ENCODE measurements around the gene UBE2E1.
A peak's percentile ranks its signal among the peaks of the same experiment; 100 is the strongest.
"Not testable (repeated sequence)": the region's sequence is repeated elsewhere in the genome, so short reads cannot be mapped to it uniquely, and the experiment has no call there.

Gene UBE2E1

DNA sequence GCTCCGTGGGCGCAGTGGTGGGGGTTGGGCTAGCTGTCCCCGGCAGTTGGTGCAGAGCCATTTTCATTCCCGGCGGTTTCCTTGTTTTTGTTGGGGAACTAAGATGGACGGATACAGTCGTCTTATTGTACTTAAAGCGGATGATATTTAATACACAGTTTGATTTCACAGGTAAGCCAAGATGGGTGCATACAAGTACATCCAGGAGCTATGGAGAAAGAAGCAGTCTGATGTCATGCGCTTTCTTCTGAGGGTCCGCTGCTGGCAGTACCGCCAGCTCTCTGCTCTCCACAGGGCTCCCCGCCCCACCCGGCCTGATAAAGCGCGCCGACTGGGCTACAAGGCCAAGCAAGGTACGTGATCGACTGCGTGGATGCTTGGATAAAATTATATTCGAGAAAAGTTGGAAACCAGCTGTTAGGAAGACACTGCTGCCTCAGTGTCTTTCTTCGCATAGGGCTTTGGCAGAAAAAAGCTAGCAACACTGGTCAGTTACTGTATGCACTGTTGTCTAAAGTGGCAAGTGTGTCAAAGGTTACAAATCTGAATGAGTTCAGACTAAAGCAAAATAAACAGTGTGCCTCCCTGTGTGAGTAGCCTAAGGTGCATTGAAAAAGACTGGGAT is 112.0 kb downstream of the UBE2E1 start:
- peaks cover 2 to 35% (median 27%) of the 10 kb centered on the region in 5 donors for H3K4me1 ChIP-seq (ENCODE audit: control insufficient read depth in 5 of 5, insufficient read depth in 5 of 5, low read length in 5 of 5)
- not testable (repeated sequence) for H3K9me3 ChIP-seq (ENCODE audit: control insufficient read depth in 5 of 5, low read length in 5 of 5); H3K27me3 ChIP-seq (ENCODE audit: control insufficient read depth in 5 of 5, insufficient read depth in 4 of 5, low read length in 5 of 5)
- H3K4me3 ChIP-seq (ENCODE audit: low read depth in 1 of 5, low read length in 5 of 5): peak overlapping the region; percentile 91 to 99 (median 96)
- peaks cover 17 to 34% (median 23%) of the 10 kb centered on the region in 5 donors for H3K36me3 ChIP-seq (ENCODE audit: control insufficient read depth in 5 of 5, insufficient read depth in 5 of 5, low read length in 5 of 5)
- H3K9ac ChIP-seq (ENCODE audit: low read length in 5 of 5): peak overlapping the region; percentile 74 to 99 (median 88)
- H3K27ac ChIP-seq (ENCODE audit: low read depth, low read length): peak overlapping the region; percentile 92

DNA sequence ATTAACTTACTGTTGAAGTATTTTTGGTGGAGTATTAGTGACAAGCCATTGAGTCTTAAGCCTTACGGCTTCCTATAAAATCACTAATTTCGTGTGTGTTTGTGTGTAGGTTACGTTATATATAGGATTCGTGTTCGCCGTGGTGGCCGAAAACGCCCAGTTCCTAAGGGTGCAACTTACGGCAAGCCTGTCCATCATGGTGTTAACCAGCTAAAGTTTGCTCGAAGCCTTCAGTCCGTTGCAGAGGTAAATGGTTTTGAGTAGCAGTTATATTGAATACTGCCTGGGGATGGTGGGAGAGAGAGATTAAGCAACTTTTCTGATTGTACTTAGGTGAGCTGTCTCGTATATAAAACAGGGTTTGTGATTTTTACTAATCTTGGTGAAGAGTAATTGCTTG is 112.6 kb downstream of the UBE2E1 start:
- Histone ChIP-seq H3K9ac (ENCODE audit: low read length in 5 of 5) (peak overlapping the region in 4 of 5 donors; percentile 32 to 99 (median 90)), H3K27ac (ENCODE audit: low read depth, low read length) (peak overlapping the region; percentile 92)

DNA sequence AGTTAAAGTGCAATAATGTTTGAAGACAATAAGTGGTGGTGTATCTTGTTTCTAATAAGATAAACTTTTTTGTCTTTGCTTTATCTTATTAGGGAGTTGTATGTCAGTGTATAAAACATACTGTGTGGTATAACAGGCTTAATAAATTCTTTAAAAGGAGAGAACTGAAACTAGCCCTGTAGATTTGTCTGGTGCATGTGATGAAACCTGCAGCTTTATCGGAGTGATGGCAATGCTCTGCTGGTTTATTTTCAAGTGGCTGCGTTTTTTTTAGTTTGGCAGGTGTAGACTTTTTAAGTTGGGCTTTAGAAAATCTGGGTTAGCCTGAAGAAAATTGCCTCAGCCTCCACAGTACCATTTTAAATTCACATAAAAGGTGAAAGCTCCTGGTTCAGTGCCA is 113.9 kb downstream of the UBE2E1 start:
- Histone ChIP-seq H3K36me3 (ENCODE audit: control insufficient read depth in 5 of 5, insufficient read depth in 5 of 5, low read length in 5 of 5) (peaks cover 20 to 36% (median 26%) of the 10 kb centered on the region in 5 donors), H3K4me3 (ENCODE audit: low read depth in 1 of 5, low read length in 5 of 5) (no peak overlapping the region), H3K9me3 (ENCODE audit: control insufficient read depth in 5 of 5, low read length in 5 of 5) (no peaks in the 10 kb centered on the region)

More for the DNA sequence above, 112.6 kb downstream of the UBE2E1 start:
- peaks cover 2 to 35% (median 27%) of the 10 kb centered on the region in 5 donors for H3K4me1 ChIP-seq (ENCODE audit: control insufficient read depth in 5 of 5, insufficient read depth in 5 of 5, low read length in 5 of 5)
- peak overlapping the region; percentile 91 to 99 (median 96) for H3K4me3 ChIP-seq (ENCODE audit: low read depth in 1 of 5, low read length in 5 of 5)
- H3K36me3 ChIP-seq (ENCODE audit: control insufficient read depth in 5 of 5, insufficient read depth in 5 of 5, low read length in 5 of 5): peaks cover 17 to 36% (median 23%) of the 10 kb centered on the region in 5 donors
- H3K27me3 ChIP-seq (ENCODE audit: control insufficient read depth in 5 of 5, insufficient read depth in 4 of 5, low read length in 5 of 5); H3K9me3 ChIP-seq (ENCODE audit: control insufficient read depth in 5 of 5, low read length in 5 of 5): not testable (repeated sequence)

DNA sequence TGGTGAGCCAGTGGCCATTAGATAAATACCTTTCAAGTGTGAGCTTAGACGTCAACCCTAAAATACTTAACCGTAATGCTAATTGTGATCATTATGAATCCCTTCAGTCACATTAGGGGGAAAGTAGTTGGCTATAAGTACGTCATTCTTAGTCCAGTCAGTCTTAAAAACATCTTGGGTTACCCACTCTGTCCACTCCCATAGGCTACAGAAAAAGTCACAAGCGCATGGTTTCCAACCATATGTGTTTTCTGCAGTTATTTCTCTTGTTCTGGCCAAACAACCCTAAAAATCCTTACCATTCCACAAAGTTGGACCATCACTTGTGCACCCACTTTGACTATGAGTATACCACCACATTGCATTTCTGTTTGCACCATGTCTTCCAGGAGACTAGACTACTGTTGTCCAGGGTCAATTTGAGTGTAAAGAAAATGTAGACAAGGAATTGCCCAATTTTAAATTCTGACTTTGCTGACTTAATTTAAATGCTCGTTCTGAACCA is 114.4 kb downstream of the UBE2E1 start:
- Histone ChIP-seq H3K27me3 (ENCODE audit: control insufficient read depth in 5 of 5, insufficient read depth in 4 of 5, low read length in 5 of 5) (no peaks in the 10 kb centered on the region), H3K27ac (ENCODE audit: low read depth, low read length) (no peak overlapping the region), H3K36me3 (ENCODE audit: control insufficient read depth in 5 of 5, insufficient read depth in 5 of 5, low read length in 5 of 5) (peaks cover 20 to 36% (median 26%) of the 10 kb centered on the region in 5 donors), H3K4me3 (ENCODE audit: low read depth in 1 of 5, low read length in 5 of 5) (no peak overlapping the region), H3K4me1 (ENCODE audit: control insufficient read depth in 5 of 5, insufficient read depth in 5 of 5, low read length in 5 of 5) (peaks cover 2 to 32% (median 27%) of the 10 kb centered on the region in 5 donors), H3K9me3 (ENCODE audit: control insufficient read depth in 5 of 5, low read length in 5 of 5) (no peaks in the 10 kb centered on the region), H3K9ac (ENCODE audit: low read length in 5 of 5) (no peak overlapping the region)

More for the DNA sequence above, 113.9 kb downstream of the UBE2E1 start:
- Histone ChIP-seq H3K27ac (ENCODE audit: low read depth, low read length) (no peak overlapping the region), H3K27me3 (ENCODE audit: control insufficient read depth in 5 of 5, insufficient read depth in 4 of 5, low read length in 5 of 5) (no peaks in the 10 kb centered on the region), H3K9ac (ENCODE audit: low read length in 5 of 5) (no peak overlapping the region), H3K4me1 (ENCODE audit: control insufficient read depth in 5 of 5, insufficient read depth in 5 of 5, low read length in 5 of 5) (peaks cover 2 to 35% (median 27%) of the 10 kb centered on the region in 5 donors)

DNA sequence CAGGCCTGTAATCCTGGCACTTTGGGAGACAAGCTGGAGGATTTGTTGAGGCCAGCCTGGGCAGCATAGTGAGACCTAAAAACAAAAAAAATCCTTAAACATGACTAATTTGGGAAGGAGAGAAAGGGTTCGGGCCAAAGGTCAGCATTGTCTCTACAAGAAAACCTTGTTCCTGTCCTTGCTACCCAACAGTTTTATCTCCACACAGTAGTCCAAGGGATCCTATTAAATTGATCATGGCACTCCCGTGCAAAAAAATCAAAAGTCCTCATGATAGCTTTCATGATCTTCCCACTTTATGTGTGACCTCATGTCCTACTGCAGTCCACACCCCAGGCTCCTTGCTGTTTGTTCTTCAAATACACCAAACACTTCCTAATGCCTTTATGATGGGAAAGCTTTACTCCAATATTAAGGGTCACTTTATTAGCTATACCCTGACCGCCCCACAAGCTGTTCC is 115.3 kb downstream of the UBE2E1 start:
- Histone ChIP-seq H3K9ac (ENCODE audit: low read length in 5 of 5) (no peak overlapping the region), H3K4me1 (ENCODE audit: control insufficient read depth in 5 of 5, insufficient read depth in 5 of 5, low read length in 5 of 5) (peaks cover 2 to 24% (median 19%) of the 10 kb centered on the region in 5 donors), H3K9me3 (ENCODE audit: control insufficient read depth in 5 of 5, low read length in 5 of 5) (no peaks in the 10 kb centered on the region), H3K27me3 (ENCODE audit: control insufficient read depth in 5 of 5, insufficient read depth in 4 of 5, low read length in 5 of 5) (no peaks in the 10 kb centered on the region), H3K36me3 (ENCODE audit: control insufficient read depth in 5 of 5, insufficient read depth in 5 of 5, low read length in 5 of 5) (peaks cover 20 to 36% (median 26%) of the 10 kb centered on the region in 5 donors), H3K4me3 (ENCODE audit: low read depth in 1 of 5, low read length in 5 of 5) (no peak overlapping the region), H3K27ac (ENCODE audit: low read depth, low read length) (no peak overlapping the region)

DNA sequence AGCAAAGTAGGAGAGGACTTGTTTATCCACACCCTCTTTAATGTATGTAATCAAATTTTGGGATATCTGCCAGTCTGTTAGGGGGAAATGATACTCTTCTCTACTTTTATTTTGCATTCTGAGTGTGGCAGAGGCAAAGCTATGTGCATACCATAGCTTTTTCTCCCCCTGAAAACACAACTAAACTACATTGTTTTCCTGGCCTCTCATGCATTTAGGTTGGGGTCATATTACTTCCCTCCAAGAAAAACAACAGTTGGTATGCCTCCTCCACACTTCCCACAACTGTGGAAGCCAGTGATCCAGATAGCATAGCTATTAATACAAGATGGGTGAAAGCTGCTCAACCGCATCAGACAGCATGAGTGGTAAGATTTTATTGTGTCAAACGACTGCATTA is 118.0 kb downstream of the UBE2E1 start:
- no peak overlapping the region for H3K27ac ChIP-seq (ENCODE audit: low read depth, low read length)
- no peak overlapping the region for H3K9ac ChIP-seq (ENCODE audit: low read length in 5 of 5)
- no peaks in the 10 kb centered on the region for H3K9me3 ChIP-seq (ENCODE audit: control insufficient read depth in 5 of 5, low read length in 5 of 5)
- peaks cover 16 to 32% (median 23%) of the 10 kb centered on the region in 5 donors for H3K36me3 ChIP-seq (ENCODE audit: control insufficient read depth in 5 of 5, insufficient read depth in 5 of 5, low read length in 5 of 5)
- peaks cover 0 to 9% (median 3%) of the 10 kb centered on the region in 5 donors for H3K4me1 ChIP-seq (ENCODE audit: control insufficient read depth in 5 of 5, insufficient read depth in 5 of 5, low read length in 5 of 5)
- H3K27me3 ChIP-seq (ENCODE audit: control insufficient read depth in 5 of 5, insufficient read depth in 4 of 5, low read length in 5 of 5): no peaks in the 10 kb centered on the region
- H3K4me3 ChIP-seq (ENCODE audit: low read depth in 1 of 5, low read length in 5 of 5): no peak overlapping the region

DNA sequence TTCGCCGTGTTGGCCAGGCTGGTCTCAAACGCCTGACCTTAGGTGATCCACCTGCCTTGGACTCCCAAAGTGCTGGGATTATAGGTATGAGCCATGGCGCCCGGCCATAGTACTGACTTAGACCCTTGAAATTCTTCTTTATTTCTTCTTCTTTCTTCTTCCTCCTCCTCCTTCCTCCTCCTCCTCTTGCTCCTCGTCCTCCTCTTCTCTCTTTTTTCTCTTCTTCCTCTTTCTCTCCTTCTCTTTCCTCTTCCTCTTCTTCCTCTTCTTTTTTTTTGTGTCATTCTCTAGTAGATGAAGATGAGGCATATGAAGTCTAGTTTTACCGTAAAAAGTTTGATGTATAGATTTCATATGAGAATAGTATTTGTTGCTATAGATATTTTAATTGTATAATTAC is 120.5 kb downstream of the UBE2E1 start:
- peaks cover 1 to 13% (median 7%) of the 10 kb centered on the region in 5 donors for H3K36me3 ChIP-seq (ENCODE audit: control insufficient read depth in 5 of 5, insufficient read depth in 5 of 5, low read length in 5 of 5)
- no peaks in the 10 kb centered on the region for H3K4me1 ChIP-seq (ENCODE audit: control insufficient read depth in 5 of 5, insufficient read depth in 5 of 5, low read length in 5 of 5)
- no peak overlapping the region for H3K9ac ChIP-seq (ENCODE audit: low read length in 5 of 5)
- no peak overlapping the region for H3K4me3 ChIP-seq (ENCODE audit: low read depth in 1 of 5, low read length in 5 of 5)
- H3K9me3 ChIP-seq (ENCODE audit: control insufficient read depth in 5 of 5, low read length in 5 of 5): no peaks in the 10 kb centered on the region
- no peak overlapping the region for H3K27ac ChIP-seq (ENCODE audit: low read depth, low read length)
- H3K27me3 ChIP-seq (ENCODE audit: control insufficient read depth in 5 of 5, insufficient read depth in 4 of 5, low read length in 5 of 5): no peaks in the 10 kb centered on the region

DNA sequence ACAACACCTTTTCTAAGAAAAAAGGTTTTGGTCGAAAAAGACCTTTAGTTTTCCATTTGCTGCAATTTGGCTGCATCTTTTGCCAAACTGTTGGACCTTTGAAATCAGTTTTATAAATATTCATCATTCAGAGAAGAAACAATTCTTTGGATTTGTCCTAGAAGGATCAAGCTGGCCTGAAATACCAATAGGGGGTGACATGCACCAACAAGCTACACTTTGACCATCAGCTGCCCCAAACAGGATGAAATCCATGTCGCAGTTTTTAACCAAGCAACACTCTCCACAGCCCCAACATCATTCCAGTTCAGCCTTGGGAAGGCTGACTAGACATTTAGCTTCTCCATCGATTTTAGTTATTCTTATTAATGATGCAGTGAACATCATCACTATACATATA is 121.0 kb downstream of the UBE2E1 start:
- Histone ChIP-seq H3K27ac (ENCODE audit: low read depth, low read length) (no peak overlapping the region), H3K4me3 (ENCODE audit: low read depth in 1 of 5, low read length in 5 of 5) (no peak overlapping the region), H3K27me3 (ENCODE audit: control insufficient read depth in 5 of 5, insufficient read depth in 4 of 5, low read length in 5 of 5) (no peaks in the 10 kb centered on the region), H3K4me1 (ENCODE audit: control insufficient read depth in 5 of 5, insufficient read depth in 5 of 5, low read length in 5 of 5) (no peaks in the 10 kb centered on the region), H3K9ac (ENCODE audit: low read length in 5 of 5) (no peak overlapping the region), H3K9me3 (ENCODE audit: control insufficient read depth in 5 of 5, low read length in 5 of 5) (no peaks in the 10 kb centered on the region), H3K36me3 (ENCODE audit: control insufficient read depth in 5 of 5, insufficient read depth in 5 of 5, low read length in 5 of 5) (peaks cover 0 to 10% (median 6%) of the 10 kb centered on the region in 5 donors)

DNA sequence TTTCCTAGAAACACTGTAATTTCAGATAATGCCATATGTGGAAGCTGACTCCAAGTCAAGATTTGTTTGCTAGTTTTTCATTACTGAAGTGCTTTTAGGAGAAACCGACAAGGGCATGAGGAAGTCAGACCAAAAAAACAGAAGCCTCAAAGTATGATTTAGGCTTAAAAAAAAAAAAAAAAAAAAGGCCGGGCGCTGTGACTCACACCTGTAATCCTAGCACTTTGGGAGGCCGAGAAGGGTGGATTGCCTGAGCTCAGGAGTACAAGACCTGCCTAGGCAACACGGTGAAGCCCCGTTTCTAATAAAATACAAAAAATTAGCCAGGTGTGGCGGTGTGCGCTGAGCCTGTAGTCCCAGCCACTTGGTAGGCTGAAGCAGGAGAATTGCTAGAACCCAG is 122.8 kb downstream of the UBE2E1 start:
- Histone ChIP-seq H3K4me3 (ENCODE audit: low read depth in 1 of 5, low read length in 5 of 5) (no peak overlapping the region), H3K9ac (ENCODE audit: low read length in 5 of 5) (no peak overlapping the region), H3K9me3 (ENCODE audit: control insufficient read depth in 5 of 5, low read length in 5 of 5) (no peaks in the 10 kb centered on the region), H3K27ac (ENCODE audit: low read depth, low read length) (no peak overlapping the region), H3K27me3 (ENCODE audit: control insufficient read depth in 5 of 5, insufficient read depth in 4 of 5, low read length in 5 of 5) (no peaks in the 10 kb centered on the region), H3K4me1 (ENCODE audit: control insufficient read depth in 5 of 5, insufficient read depth in 5 of 5, low read length in 5 of 5) (no peaks in the 10 kb centered on the region), H3K36me3 (ENCODE audit: control insufficient read depth in 5 of 5, insufficient read depth in 5 of 5, low read length in 5 of 5) (peaks cover 0 to 4% (median 0%) of the 10 kb centered on the region in 5 donors)

DNA sequence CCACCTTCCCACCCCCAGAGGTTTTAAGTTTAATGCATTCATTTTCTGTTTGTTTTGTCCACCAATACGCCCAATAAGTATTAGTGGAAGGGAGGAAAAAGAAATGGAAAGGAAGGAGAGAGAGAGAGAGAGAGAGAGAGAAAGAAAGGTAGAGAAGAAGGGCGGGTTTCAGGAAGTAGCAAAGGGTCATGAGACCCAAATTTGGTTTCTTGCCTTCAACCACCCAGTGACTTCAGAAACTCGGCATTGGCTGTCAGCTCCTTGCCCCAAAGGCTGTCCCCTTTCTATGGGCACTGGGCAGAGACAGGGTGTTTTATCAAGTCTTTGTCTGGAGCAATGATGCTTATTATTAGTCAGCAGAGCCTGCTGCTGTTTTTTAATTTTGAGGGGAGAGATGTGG is 125.8 kb downstream of the UBE2E1 start:
- Histone ChIP-seq H3K9me3 (ENCODE audit: control insufficient read depth in 5 of 5, low read length in 5 of 5) (no peaks in the 10 kb centered on the region), H3K4me3 (ENCODE audit: low read depth in 1 of 5, low read length in 5 of 5) (no peak overlapping the region), H3K9ac (ENCODE audit: low read length in 5 of 5) (no peak overlapping the region)

More for the DNA sequence above, 125.8 kb downstream of the UBE2E1 start:
- Histone ChIP-seq H3K27me3 (ENCODE audit: control insufficient read depth in 5 of 5, insufficient read depth in 4 of 5, low read length in 5 of 5) (no peaks in the 10 kb centered on the region), H3K27ac (ENCODE audit: low read depth, low read length) (no peak overlapping the region), H3K4me1 (ENCODE audit: control insufficient read depth in 5 of 5, insufficient read depth in 5 of 5, low read length in 5 of 5) (no peaks in the 10 kb centered on the region), H3K36me3 (ENCODE audit: control insufficient read depth in 5 of 5, insufficient read depth in 5 of 5, low read length in 5 of 5) (no peaks in the 10 kb centered on the region)
